Skeletal muscle cell (primary cell): Measurements from ENCODE around the gene OR10H5.
A peak's percentile ranks its signal among the peaks of the same experiment; 100 is the strongest.
"Not testable (repeated sequence)": the region's sequence is repeated elsewhere in the genome, so short reads cannot be mapped to it uniquely, and the experiment has no call there.

Experiments used
- DNase-seq: peaks from one replicate; pipeline ENCODE4 v3.0.0-alpha.2; 2010; ENCODE audit warnings: low read depth
- H3K4me3 ChIP-seq: 2 replicates; pipeline ENCODE4 v1.5.1; 2011; ENCODE audit warnings: low read depth, mild to moderate bottlenecking, control low read depth, low read length, moderate library complexity

OR10H5 gene

DNA sequence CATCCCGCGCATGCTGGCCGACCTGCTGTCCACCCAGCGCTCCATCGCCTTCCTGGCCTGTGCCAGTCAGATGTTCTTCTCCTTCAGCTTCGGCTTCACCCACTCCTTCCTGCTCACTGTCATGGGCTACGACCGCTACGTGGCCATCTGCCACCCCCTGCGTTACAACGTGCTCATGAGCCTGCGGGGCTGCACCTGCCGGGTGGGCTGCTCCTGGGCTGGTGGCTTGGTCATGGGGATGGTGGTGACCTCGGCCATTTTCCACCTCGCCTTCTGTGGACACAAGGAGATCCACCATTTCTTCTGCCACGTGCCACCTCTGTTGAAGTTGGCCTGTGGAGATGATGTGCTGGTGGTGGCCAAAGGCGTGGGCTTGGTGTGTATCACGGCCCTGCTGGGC, 6.8 kb downstream of the OR10H5 start:
- not testable (repeated sequence) for H3K4me3 ChIP-seq, DNase-seq

DNA sequence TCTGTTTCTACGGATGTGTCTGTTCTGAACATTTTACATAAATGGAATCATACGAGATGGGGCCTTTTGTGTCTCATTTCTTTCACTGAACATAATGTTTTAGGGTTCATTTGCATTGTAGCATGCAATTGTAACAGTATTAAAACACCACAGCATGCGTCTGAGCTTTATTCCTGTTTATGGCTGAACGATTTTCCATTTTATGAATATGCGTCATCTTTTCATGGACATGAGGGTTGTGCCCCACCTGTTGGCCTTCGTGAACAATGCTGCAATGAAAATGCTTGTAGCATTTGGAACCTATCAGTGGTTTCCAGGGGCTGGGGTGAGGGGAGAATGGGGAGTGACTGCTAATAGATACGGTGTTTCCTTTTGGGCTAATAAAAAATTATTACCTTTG, 22.9 kb downstream of the OR10H5 start:
- H3K4me3 ChIP-seq = no peak overlapping the region
- DNase-seq = no peak

DNA sequence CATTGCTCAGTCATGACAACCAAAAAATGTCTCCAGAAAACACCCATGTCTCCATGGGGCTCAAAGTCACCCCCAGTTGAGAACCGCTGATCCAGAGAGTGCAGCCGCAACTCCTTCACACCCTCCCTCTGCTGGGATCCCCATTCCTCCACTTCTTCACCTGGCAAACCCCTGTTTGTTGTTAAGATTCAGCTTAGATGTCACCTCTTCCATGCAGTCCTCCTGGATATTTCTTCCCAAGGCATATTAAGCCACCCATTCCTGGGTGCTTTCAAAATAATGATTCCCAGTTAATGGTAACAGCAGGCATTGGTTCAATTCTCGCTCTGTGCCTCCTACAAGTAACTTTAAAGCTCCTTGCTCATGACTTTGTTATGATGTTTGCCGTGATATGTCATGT, 24.0 kb downstream of the OR10H5 start:
- no peak overlapping the region for H3K4me3 ChIP-seq
- DNase-seq = no peak

DNA sequence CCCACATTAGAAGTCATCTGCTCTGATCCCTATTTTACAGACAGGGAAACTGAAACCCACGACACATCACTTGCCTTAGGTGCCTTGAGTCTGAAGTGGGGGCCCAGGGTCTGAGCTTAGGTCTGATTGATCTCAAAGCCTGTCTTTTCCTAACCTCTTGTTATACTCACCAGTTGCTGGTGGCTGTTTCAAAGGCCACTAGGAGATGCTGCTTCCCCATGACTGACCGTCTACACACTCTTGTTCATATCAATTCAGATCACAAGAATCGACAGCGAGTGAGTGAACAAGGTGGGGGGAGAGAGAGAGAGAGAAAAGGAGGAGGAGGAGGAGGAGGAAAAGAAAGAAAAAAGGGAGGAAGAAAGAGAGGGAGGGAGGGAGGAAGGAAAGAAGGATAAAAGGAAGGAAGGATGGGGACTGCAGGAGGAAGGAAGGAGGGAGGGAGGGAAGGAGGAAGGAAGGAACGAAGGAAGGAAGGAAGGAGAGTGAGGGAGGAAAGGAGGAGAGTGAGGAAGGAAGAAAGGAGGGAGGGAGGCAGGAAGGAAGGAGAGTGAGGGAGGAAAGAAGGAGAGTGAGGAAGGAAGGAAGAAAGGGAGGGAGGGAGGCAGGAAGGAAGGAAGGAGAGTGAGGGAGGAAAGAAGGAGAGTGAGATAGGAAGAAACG, 24.7 kb downstream of the OR10H5 start:
- no peak for DNase-seq
- no peak overlapping the region for H3K4me3 ChIP-seq

DNA sequence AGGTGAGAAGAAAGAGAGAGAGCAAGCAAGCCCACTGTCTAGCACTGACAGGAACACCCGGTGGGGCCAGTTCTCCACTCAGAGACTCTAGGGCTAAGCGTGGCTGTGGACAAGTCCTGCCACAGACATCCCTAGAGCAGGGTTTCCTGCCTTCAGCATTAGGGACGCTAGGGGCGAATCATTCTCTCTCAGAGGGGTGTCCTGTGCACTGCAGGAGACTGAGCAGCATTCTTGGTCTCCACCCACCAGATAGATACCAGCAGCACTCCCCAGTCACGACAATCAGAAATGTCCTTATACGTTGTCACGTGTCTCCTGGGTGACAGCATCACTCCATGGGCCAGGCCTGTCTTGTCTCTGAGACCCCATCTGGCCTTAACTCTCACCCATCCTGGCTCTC, 26.5 kb downstream of the OR10H5 start:
- no peak overlapping the region for H3K4me3 ChIP-seq
- DNase-seq = no peak

DNA sequence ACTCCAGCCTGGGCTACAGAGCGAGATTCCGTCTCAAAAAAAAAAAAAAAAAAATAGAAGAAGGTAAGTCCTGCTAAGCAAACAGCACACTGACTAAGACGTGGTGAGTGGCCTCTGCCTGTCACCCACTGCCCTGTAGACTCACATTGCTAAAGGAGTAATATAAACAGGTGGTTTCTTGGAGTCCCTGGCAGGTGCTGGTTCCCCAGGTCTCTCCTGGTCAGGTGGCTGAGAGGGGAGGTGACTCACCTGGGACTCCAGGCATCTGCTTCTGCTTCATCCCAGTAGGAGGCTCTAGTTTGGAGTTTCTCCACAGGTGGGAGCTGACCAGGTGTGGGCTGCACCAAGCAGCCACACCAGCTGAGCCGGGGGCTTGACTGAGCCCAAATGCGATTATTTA, 27.8 kb downstream of the OR10H5 start, which contains the start of gene OR10H1:
Gene OR10H1, minus strand, starts transcription at position 359 of the 400 bp plus-strand sequence. CDS start 7,627 bp downstream, outside the sequence.
- no peak for DNase-seq

DNA sequence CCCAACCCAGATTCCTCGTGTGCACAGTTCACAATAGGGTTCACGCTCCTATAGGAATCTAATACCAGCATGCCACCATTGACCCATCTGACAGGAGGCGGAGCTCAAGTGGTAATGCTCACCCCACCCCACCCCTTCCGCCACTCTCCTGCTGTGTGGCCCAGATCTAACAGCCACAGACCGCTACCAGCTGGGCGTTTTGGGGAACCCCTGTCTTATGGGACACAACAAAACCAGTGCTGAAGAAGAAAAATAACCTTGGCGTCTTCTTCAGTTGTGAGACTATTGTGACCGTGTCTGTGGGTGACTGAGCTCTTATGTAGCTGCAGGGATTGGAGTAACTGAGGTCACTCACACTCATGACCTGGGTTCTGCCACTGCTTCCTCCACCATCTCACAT, 33.2 kb downstream of the OR10H5 start:
- DNase-seq = no peak
- no peak overlapping the region for H3K4me3 ChIP-seq

More for the DNA sequence above, 27.8 kb downstream of the OR10H5 start, which contains the start of gene OR10H1:
- no peak within 1 kb of the TSS for H3K4me3 ChIP-seq

DNA sequence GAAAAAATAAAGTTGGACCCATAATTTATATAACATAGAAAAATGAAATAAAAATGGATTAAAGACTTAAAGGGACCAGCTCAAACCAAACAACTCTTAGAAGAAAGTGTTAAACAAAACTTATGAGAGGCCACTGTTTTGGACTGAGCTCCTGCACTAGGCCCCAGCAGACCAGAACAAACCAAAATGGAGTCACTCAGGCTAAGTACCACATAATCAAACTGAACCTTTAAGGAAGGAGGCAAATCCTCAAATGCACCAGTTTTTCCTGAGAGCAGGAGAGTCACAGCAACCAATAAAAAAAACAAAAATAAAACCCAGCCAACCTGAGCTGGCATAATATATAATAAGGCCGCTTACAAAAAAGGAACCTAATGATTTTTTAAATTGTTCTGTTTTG, 38.3 kb downstream of the OR10H5 start:
- no peak for DNase-seq
- no peak overlapping the region for H3K4me3 ChIP-seq

DNA sequence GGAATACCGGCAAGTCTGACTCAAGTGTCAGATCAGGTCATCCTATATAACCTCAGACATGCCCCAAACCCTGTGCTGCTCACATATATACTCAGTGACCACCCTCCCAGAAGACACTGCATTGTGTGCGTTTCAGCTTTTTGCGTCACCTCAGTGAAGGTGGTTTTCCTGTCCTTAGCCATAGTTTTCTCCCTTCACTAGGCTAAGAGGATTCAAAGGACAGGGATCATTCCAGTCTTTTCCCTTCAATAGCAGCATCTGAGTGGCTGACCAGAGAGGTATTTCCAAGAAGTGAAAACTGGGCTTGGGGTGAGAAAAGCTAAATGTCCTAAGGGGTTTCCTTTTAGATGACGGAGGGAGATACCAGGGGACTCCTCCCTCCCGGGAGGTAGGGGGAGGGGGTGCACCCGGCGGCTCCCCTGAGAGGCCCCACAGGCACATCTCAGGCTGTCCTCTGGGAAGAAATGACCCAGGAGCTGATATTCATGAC, 40.7 kb downstream of the OR10H5 start:
- H3K4me3 ChIP-seq = no peak overlapping the region
- no peak for DNase-seq

DNA sequence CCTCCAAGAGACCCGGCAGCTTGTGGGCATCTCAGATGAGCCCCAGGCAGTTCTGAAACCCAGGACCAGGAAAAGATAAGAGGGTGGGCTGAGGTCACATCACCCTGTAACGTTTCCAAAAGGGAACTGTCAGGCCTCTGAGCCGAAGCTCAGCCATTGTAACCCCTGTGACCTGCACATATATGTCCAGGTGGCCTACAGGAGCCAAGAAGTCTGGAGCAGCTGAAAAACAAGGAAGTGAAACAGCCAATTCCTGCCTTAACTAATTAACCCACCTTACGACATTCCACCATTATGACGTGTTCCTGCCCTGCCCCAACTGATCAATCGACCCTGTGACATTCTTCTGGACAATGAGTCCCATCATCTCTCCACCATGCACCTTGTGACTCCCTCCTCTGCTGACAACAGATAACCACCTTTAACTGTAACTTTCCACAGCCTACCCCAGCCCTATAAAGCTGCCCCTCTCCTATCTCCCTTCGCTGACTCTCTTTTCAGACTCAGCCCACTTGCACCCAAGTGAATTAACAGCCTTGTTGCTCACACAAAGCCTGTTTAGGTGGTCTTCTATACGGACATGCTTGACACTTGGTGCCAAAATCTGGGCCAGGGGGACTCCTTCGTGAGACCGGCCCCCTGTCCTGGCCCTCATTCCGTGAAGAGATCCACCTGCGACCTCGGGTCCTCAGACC, 41.3 kb downstream of the OR10H5 start:
- not testable (repeated sequence) for DNase-seq, H3K4me3 ChIP-seq

DNA sequence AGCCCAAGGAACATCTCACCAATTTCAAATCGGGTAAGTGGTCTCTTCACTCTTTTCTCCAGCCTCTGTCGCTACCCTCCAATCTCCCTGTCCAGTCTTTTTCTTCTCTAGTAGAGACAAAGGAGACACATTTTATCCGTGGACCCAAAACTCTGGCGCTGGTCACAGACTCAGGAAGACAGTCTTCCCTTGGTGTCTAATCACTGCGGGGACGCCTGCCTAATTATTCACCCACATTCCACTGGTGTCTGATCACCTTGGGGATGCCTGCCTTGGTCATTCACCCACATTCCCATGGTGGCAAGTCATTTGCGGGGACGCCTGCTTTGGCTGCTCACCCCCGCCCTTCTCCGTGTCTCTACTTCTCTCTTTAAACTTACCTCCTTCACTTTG, 41.8 kb downstream of the OR10H5 start:
- DNase-seq = no peak
- no peak overlapping the region for H3K4me3 ChIP-seq

DNA sequence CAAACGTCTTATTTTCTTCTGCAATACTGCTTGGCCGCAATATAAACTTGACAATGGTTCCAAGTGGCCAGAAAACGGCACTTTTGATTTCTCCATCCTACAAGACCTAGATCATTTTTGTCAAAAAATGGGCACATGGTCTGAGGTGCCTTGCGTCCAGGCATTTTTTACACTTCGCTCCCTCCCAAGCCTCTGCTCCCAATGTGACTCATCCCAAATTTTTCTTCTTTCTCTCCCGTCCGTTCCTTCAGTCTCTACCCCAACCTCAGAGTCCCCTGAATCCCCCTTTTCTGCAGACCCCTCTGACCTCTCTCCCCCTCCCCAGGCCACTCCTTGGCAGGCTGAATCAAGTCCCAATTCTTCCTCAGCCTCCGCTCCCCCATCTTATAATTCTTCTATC, 42.3 kb downstream of the OR10H5 start:
- H3K4me3 ChIP-seq = no peak overlapping the region
- no peak for DNase-seq

DNA sequence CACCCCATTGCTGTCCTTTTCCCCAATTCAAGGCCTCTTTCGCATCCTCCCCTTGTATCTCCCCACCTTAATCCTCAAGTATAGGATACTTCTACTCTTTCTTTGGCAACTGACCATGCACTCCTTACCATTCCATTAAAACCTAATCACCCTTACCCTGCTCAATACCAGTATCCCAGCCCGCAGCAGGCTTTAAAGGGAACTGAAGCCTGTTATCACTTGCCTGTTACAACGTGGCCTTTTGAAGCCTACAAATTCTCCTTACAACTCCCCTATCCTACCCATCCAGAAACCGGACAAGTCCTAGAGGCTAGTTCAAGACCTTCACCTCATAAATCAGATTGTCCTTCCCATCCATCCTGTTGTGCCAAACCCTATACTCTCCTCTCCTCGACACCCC, 44.2 kb downstream of the OR10H5 start:
- no peak for DNase-seq
- no peak overlapping the region for H3K4me3 ChIP-seq

DNA sequence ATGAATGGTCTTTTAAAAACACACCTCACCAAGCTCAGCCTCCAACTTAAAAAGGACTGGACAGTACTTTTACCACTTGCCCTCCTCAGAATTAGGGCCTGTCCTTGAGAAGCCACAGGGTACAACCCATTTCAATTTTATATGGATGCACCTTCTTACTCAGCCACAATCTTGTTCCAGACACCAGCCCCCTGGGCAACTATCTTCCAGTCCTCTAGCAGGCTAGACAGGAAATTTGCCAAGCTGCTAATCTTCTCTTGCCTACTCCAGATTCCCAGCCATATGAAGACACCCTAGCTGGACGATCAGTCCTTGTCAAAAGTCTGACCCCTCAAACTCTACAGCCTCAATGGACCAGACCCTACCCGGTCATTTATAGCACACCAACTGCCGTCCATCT, 46.8 kb downstream of the OR10H5 start:
- H3K4me3 ChIP-seq, DNase-seq: not testable (repeated sequence)

DNA sequence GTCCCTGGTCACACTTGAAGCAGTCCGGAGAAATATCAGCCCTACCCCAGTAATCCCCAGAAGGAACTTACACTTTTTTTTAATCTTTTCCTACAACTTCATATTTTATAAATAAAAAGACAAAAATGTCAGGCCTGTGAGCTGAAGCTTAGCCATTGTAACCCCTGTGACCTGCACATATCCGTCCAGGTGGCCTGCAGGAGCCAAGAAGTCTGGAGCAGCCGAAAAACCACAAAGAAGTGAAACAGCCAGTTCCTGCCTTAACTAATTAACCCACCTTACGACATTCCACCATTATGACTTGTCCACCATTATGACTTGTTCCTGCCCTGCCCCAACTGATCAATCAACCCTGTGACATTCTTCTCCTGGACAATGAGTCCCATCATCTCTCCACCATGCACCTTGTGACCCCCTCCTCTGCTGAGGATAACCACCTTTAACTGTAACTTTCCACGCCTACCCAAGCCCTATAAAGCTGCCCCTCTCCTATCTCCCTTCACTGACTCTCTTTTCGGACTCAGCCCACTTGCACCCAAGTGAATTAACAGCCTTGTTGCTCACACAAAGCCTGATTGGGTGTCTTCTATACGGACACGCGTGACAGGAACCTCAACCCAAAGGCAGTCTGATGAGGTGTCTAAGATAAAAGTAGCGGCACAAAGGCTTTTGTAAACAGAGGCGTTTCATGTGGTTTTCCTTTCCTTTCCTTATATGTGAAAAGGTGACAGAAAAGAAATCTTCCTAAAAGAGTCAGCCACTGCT, 48.3 kb downstream of the OR10H5 start:
- not testable (repeated sequence) for DNase-seq
- H3K4me3 ChIP-seq = peak overlapping the region; percentile 82

DNA sequence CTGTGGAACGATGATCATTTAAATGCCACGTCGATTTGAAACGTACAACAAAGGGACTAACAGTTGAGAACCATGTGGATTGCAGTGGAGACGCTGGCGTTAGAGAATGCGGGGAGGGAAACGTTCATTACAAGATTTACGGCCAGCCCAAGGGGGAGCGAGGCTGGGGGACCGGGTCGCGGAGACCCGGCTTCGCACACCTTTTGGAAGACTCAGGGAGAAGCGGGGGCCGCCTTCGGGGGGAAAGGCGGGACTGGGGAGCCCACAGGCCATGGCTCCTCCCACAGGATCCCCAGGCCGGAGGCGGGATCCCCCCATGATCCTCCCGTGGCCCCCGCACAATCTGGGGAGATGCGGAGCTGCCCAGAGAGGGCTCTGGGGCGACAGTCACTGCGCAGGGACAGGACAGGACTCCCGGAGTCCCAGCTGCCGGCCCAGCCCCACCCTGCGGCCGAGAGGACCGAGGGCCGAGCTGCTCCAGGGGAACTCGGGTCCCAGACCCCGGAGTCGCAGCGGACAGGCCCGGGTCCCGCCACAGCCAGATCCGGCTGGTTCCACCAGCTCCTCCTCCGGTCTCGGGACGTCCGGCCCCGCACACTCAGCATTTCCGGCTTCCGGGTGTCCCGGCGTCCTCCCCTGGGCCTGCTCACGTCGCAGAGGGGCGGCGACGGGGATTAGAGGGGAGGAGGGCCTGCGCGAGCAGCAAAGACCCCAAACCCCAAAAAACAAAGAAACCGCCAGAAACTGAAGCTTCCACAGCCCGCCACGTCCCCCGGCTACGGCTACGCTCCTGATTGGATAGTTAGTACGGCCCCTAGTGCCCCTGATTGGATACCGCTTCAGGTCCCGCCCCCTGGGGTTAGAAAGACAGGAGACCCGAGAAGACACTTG, 49.1 kb downstream of the OR10H5 start:
- H3K4me3 ChIP-seq = peak overlapping the region; percentile 82
- peak; percentile 70 for DNase-seq

DNA sequence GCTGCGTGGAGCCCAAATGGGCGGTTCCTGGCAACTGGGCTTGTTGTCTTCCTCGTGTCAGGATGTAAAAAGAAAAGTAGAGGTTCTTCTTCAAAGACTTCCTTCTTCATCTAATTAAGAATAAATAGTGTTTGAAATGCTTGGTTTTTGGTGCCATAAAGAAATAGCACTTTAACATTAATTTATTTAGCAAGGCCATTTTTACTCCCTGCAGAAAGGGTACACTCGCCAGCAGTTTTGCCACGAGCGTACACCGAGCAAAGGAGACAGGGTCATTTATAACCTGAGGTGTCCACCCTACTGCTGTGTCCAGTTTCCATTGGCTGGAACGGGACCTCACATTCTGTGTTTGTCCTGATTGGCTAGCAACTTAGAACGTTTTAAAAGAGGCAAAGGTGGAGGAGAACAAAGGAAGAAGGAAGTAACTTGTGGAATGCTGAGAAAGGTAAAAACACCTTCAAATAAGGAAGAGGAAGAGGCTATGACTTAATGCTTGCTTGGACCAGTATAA, 49.8 kb downstream of the OR10H5 start:
- peak overlapping the region; percentile 82 for H3K4me3 ChIP-seq
- no peak for DNase-seq

DNA sequence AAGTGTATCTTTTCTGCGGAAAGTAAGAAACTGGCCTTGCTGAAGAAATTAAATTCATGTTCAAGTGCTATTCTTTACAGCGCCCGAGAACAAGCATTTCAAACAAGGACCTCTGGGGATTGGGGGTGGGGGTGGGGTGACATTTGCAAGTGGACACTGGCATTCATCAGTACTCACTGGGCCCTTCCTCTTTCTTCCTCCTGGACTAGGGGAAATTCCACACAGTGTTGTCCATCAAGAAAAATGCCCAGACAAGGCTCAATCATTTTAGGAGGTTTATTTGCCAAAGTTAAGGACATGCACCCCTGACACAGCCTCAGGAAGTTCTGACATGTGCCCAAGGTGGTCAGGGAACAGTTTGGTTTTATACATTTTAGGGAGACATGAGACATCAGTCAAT, 50.9 kb downstream of the OR10H5 start:
- no peak overlapping the region for H3K4me3 ChIP-seq
- DNase-seq = no peak

DNA sequence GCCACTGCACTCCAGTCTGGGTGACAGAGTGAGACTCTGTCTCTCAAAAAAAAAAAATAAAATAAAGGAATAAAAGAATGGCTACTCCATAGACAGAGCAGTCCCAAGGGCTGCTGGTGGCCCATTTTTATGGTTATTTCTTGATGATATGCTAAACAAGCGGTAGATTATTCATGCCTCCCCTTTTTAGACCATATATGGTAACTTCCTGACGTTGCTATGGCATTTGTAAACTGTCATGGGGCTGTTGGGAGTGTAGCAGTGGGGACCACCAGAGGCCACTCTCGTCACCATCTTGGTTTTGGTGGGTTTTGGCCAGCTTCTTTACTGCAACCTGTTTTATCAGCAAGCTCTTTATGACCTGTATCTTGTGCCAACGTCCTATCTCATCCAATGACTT, 52.4 kb downstream of the OR10H5 start:
- not testable (repeated sequence) for DNase-seq, H3K4me3 ChIP-seq
